ENCODE results near the gene FBXW4.
A peak's percentile ranks its signal among the peaks of the same experiment; 100 is the strongest.

The FBXW4 gene

DNA sequence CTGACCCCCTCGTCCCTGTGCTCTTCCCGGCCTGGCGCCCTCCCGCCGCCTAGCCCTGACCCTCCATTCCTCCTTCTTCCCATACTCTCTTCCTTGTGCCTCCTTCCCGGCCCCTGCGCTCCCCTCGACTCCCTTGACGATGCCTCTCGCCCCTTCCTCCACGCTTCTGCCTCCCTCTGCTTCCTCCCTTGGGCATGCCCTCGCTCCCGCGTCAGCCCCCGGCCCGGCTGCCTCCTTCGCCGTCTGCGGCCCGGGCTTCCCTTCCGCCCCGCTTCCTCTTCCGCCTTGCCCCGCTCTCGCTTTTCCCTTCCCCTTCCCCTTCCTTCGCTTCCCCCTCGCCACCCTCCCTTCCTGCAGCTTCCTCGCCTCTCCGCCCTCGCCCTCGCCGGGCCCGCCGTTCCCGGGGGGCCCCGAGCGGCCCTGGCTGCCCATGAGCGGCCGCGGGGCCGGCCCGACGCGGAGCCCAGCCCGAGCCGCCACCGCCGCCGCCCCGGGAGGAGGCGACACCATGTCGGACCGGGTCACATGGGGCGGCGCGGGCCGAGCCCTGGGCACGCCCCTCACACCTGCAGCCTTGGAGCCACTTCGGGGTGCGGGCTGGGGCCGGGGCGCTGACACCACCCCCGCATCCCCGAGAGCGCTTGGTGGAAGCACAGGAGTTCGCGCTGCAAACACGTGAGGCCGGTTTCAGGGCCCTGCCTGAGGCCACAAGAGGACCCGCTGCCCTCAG lies at the start of gene FBXW4:
TSS of gene FBXW4 (minus strand) at position 497 of the 730 bp plus-strand sequence. CDS start at position 432, 65 bp downstream.
- DNase-seq, result peak in 1 of 2 experiments; percentile 16

DNA sequence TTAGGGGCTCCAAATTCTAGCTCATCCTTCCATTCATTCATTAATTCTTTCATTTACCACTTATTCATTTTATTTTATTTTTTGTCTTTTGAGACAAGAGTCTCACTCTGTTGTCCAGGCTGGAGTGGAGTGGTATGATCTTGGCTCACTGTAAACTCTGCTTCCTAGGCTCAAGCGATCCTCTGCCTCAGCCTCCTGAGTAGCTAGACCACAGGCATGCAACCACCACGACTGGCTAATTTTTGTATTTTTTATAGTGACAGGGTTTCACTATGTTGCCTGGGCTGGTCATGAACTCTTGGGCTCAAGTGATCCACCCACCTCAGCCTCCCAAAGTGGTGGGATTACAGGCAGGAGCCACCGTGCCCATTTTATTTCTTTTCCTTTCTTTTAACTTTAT lies 49.3 kb upstream of the FBXW4 start:
- no peak for DNase-seq

DNA sequence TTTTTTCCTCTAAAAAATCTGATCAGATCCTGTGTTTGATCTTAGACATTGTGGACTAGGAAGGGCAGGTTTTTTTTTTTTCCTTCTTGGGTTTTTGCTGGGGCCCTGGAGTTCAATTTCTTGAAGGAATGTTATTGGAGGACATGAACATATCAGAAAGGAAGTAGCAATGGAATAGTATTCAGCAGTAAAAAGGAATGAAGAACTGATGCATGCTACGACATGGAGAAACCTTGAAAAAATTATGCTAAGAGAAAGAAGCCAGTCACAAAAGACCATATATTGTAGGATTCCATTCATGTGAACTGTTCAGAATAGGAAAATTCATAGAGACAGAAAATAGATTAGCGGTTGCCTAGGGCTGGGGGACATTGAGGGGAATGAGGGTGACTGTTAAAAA lies 47.0 kb upstream of the FBXW4 start:
- DNase-seq, result no peak

DNA sequence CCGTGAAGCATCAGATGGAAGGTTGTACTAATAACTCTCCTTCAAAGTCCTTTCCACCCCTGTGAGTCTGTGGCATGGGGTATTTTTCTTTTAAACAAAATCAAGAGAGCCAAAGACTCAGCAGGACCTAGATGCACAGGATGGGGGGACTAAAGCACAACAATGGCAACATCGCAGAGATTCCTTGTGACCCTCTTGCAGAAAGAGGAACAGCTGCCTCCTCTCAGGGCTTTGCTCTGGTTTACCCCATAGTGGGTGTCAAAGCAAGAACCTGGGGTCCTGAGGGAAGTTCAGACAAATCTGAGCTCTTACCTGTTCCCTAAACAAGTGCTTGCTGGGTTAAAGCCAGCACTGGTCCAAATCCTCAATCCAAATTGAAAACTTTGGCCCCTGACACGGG lies 41.7 kb upstream of the FBXW4 start:
- no peak for DNase-seq

DNA sequence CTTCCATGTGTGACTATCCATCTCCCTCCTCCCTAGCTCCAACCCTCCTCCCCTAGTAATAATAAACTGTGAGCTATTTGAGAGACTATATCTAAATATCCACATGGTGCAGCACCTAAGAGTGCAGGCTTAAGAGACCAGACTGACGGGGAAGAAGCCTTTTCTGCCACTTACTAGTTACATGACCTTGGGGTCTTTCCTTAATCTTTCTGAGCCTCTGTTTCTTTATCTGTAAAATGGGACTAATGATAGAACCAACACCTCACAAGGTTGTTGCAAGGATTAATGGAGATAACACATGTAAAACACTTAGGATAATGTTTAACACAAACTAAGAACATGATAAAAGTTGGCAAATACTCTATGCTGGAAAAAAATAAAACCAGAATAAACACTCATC lies 37.1 kb upstream of the FBXW4 start:
- DNase-seq, result no peak

GRCh38 chr10:101726115-101726387 lies 31.1 kb upstream of the FBXW4 start:
- no peak for DNase-seq

DNA sequence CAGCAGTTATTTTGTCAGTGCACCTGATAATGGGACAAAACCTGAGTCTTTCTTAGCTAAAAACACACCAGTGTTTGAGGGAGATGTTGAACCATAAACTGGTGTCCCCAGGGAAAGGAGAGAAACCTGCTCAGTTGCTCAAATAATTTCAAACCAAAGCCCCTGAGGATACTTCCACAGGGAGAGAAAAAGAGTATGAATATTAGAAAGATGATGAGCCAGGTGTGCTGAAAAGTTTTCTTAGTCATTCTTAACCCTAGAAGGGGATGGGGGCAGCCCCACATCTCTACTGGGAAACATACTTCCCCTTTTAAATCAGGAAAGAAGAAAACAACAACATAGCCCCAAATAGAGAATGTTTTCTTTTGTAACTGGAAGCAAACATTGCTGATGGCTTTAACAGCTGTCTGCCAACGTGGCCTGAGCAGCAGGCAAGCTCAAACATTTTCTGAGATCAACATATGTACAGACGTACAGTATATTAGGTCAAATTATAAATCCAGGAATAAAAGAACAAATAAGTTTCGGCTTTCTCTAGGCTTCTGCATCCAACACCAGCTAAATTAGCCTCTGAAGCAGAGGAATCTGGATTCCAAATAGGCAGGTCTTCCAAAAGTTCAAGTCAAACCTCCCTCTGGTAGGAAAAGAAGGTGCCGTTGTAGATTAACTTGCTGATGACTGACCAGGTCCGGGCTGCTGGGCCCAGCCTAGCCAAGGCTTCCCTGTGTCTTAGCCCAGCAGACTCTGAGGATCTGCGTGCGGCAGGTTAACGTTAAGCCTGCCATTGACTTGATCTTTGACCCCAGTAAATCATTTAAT lies 30.5 kb upstream of the FBXW4 start:
- DNase-seq, result no peak

DNA sequence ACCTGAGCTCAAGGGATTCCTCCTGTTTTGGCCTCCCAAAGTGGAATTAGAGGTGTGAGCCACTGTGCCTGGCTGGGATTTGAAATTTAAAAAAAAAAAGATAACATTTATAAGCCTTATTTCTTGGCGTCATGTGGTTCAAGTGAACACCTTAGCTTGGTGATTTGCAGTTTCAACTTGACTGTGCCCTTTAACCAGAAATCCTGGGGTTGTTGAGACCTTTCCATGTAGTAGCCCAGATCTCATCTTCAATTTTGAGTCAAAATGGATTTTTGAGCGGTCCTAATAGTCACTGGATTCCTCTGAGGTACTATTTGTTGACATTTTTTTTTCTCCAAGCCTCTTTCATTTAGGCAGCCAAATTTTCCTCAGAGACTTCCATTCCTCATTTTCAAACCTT lies 29.5 kb upstream of the FBXW4 start:
- DNase-seq, result no peak

- DNase-seq, result no peak
Measured at GRCh38 chr10:101723176-101723575, 28.2 kb upstream of the FBXW4 start.

- no peak for DNase-seq
Measured at GRCh38 chr10:101721806-101722205, 26.8 kb upstream of the FBXW4 start.

DNA sequence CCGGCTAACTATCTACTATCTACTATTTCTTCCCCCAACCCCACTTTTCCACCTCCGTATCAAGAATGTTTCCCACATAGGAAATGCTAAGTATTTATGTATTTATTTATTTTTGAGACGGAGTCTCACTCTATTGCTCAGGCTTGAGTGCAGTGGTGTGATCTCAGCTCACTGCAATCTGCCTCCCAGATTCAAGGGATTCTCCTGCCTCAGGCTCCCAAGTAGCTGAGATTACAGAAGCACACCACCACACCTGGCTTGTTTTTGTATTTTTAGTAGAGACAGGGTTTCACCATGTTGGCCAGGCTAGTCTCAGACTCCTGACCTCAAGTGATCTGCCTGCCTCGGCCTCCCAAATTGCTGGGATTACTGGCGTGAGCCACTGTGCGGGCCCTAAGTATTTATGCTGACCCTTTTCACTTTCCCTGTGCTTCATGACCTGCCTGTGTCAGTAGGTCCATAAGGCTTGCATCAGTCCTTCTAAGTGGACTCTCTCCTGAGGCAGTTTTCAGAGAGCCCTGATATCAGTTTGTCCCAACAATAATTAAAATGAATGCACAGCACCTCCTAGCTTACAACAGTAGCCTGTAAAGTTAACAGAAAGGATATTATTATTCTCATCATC lies 25.7 kb upstream of the FBXW4 start:
- DNase-seq, result no peak

GRCh38 chr10:101718690-101719275 lies 23.8 kb upstream of the FBXW4 start:
- no peak for DNase-seq

DNA sequence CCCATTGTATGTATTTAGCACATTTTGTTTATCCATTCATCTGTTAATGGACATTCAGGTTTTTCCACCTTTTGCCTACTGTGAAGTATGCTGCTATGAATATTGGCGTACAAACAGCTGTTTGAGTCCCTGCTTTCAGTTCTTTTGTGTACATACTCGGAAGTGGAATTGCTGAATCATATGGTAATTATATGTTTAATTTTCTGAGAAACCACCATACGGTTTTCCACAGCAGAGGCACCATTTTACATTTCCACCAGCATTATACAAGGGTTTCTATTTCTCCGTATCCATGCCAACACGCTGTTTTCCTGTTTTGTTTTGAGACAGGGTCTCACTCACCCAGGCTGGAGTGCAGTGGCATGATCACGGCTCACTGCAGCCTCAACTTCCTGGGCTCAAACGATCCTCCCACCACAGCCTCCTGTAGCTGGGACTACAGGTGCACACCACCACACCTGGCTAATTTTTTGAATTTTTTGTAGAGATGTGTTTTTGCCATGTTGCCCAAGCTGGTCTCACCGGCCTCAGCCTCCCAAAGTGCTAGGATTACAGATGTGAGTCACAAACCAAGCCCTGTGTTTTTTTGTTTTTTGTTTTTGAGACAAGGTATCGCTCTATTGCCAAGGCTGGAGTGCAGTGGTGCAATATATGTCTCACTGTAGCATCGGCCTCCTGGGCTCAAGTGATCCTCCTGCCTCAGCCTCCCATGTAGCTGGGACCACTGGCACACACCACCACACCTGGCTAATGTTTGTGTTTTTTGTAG lies 22.1 kb upstream of the FBXW4 start:
- no peak for DNase-seq

- no peak for DNase-seq
Measured at GRCh38 chr10:101712997-101713396, 18.0 kb upstream of the FBXW4 start.

GRCh38 chr10:101710793-101711192 lies 15.8 kb upstream of the FBXW4 start:
- DNase-seq, result no peak

DNA sequence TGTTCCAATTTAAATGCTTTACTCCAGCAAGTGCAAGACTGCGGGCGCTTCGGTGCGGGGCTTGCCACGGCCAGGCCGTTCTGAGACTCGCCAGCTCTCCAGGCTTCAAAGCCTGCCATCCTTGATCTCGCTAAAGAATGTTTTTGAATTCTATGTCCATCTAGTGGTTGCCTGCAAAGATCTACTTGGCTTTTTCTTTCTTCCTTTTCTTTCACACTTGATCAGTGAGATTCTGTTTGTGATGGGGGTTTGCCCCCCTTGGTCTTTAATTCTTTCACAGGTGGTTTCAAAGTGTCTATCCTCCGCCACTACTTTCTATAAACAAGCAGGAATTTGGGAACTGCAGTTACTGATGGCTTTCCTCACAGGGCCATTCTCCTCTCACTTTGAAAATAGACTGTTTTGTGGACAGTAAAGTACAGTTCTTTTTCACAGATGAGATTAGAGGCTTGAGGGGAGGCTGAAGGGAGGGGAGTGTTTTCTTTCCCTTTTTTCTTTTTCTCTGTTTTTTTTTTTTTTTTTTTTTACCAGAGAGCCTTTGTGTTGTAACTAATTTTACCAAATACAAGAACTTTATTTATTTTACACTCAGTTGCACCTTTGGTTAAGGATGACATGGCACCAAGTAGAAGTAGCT lies 15.2 kb upstream of the FBXW4 start:
- no peak for DNase-seq

DNA sequence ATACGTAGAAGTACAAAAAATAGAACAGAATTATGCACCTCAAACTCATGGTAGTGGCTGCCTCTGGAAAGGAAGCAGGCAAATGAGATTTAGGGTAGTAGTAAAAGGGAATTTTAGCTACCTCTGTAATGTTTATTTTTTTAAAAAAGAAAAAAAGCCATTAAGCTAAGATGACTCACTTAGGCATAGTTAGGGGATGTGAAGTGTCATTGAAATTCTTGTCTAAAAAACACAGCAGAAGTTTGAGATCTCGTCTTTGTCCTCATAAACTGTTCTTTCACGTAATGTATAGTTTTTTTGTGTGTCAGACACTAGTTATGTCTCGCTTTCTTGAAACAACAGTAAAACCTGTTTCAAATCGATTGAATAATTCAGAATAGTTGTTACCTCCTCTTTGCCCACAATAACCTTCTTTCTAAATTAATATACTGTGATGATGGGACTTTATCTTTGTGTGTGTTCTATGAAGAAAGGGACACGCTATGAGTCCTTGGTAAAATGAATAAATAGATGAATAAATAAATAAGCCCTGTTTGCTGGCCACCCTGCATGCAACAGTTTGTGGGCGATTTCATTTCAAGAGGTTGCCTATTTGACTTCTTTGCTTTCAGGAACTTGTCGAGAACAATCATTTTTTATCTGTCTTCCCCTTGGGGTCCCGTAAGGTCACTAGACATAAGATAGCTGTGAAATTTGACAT lies 14.5 kb upstream of the FBXW4 start:
- no peak for DNase-seq

DNA sequence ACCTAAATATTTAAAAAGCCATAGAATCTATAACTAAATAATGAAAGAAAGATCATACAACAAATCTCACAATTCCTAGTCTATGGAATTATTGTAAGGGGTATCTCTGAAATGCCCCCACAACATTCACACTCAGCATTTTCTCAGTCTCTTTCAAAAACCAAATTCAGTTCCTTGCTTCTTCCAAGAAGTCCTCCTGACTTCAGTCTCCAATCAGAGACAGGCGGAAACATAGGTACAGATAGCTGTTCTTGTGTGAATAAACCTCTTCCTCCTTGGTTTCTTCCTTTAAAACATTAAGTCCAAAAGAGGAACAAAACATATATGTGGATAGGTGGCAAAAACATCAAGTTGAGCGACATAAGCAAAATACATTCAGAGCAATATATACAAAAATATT lies 13.9 kb upstream of the FBXW4 start:
- DNase-seq, result no peak

- DNase-seq, result no peak
Measured at GRCh38 chr10:101708073-101708472, 13.1 kb upstream of the FBXW4 start.

GRCh38 chr10:101704331-101704730 lies 9.4 kb upstream of the FBXW4 start:
- no peak for DNase-seq

DNA sequence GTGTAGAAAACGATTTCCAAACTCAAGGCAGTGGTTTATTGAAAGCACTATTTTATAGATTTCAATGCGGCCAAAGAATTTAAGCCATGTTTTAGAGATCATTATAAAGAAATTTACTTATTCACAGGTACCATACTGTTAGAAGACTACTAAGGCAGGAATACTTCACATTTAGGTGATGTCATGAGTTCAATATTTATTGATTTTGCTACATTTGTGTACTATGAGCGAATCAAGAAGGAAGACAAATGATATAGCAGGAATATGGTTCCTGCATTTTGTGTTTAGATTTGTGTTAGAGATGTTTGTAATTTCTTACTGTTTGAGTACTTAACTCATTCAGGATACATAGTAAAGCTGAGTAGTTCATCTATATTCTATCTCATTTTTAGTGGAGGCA lies 1.7 kb upstream of the FBXW4 start:
- no peak for DNase-seq

DNA sequence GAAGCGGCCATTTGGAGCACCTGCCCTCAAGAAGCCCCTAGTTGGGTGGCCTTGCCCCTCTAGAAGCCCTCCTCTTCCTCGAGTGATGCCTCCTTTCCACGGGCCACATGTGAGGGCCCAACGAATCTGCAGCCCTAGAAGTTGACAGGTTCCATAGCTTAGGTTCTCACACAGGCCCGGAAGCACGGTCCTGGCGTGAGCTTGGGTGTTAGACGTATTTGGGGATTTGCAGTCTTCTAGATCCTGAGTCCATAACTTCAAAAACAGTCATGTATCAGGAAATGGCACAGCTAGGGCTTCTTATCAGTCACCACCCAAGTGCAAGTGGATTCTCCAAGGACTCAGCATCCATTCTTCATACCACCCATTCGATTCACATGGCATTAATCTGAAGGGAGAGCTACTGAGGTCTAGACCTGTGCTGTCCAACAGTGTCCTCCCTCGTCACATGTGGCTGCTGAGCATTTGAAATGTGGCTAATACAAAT lies 477 bp upstream of the FBXW4 start:
- DNase-seq, result no peak
